H1 (cell line): ENCODE data around the gene TRIM62. TPM values are rescaled to one million over a fixed set of nuclear protein-coding genes. Genes with fewer than 3 reads are reported as not detected.
A peak's percentile ranks its signal among the peaks of the same experiment; 100 is the strongest.

Source experiments
- CTCF ChIA-PET: fragments of 300-600 bp; sonication (Branson Sonifier 250); formaldehyde crosslinking; loops from one replicate; lab custom pipeline; 2021; ENCODE audit not compliant: partially characterized antibody; lab: Charles Lee
- POLR2A ChIA-PET: fragments of 300-600 bp; sonication (Branson Sonifier 250); formaldehyde crosslinking; loops from one replicate; lab custom pipeline; 2021; ENCODE audit warnings: inconsistent platforms; ENCODE audit not compliant: partially characterized antibody; lab: Charles Lee
- DNase-seq, 2 experiments: peaks; one replicate each; pipeline versions ENCODE4 v3.0.0 to v3.0.0-alpha.2; 2010 to 2022; ENCODE audit warnings: low spot score in 2 of 2, low read depth in 1 of 2, mixed read lengths in 1 of 2
- FAIRE-seq: peaks from 2 replicates; lab custom pipeline; 2011; peaks lifted over from hg19 to GRCh38; lab: Jason Lieb, UNC
- H2AFZ ChIP-seq: 2 replicates; pipeline ENCODE4 v1.8.1; 2012; ENCODE audit warnings: low read length, inconsistent platforms
- H2AK5ac ChIP-seq: 2 replicates; pipeline ENCODE4 v1.6.1; 2013; ENCODE audit warnings: low read depth, low read length
- H2BK120ac ChIP-seq: replicated peaks from 2 replicates; pipeline ENCODE3; 2013; ENCODE audit warnings: low read depth, low read length, inconsistent platforms
- H2BK12ac ChIP-seq: 2 replicates; pipeline ENCODE4 v1.6.1; 2013; ENCODE audit warnings: low read depth, low read length
- H2BK15ac ChIP-seq: 2 replicates; pipeline ENCODE4 v1.6.1; 2013; ENCODE audit warnings: low read length
- H2BK20ac ChIP-seq: 2 replicates; pipeline ENCODE4 v1.6.1; 2013; ENCODE audit warnings: low read length
- H2BK5ac ChIP-seq: 2 replicates; pipeline ENCODE4 v1.6.1; 2013; ENCODE audit warnings: low read depth, low read length
- H3K14ac ChIP-seq: 2 replicates; pipeline ENCODE4 v1.6.1; 2013; ENCODE audit warnings: inconsistent platforms; ENCODE audit not compliant: insufficient read length
- H3K18ac ChIP-seq: 2 replicates; pipeline ENCODE4 v1.6.1; 2013; ENCODE audit warnings: low read length; ENCODE audit errors: extremely low read depth
- H3K23ac ChIP-seq: 2 replicates; pipeline ENCODE4 v1.6.1; 2013; ENCODE audit warnings: inconsistent platforms; ENCODE audit not compliant: insufficient read length
- H3K23me2 ChIP-seq: 2 replicates; pipeline ENCODE4 v1.6.1; 2013; ENCODE audit warnings: low read depth, low read length
- H3K27ac ChIP-seq: 2 replicates; pipeline ENCODE4 v1.6.1; 2011; ENCODE audit warnings: low read depth, low read length, inconsistent platforms
- H3K27me3 ChIP-seq, 4 experiments: replicated peaks in 1 of 4; 1 replicate in 1 of 4; 2 replicates in 3 of 4; pipeline versions ENCODE4 v1.6.1 to v1.8.1; 2011 to 2013; ENCODE audit warnings: low read length in 3 of 4, mild to moderate bottlenecking in 3 of 4, inconsistent platforms in 2 of 4, mixed read lengths in 2 of 4, moderate library complexity in 1 of 4; ENCODE audit not compliant: control insufficient read depth in 3 of 4, insufficient read depth in 3 of 4; ENCODE audit errors: extremely low read depth in 1 of 4
- H3K36me3 ChIP-seq, 4 experiments: 2 replicates each; pipeline versions ENCODE4 v1.6.1 to v1.8.1; 2011 to 2013; ENCODE audit warnings: mild to moderate bottlenecking in 4 of 4, low read length in 3 of 4, moderate library complexity in 2 of 4, control low read depth in 1 of 4, inconsistent platforms in 1 of 4; ENCODE audit not compliant: insufficient read depth in 4 of 4, control insufficient read depth in 2 of 4
- H3K4ac ChIP-seq: replicated peaks from 2 replicates; pipeline ENCODE3; 2013; ENCODE audit warnings: low read length, low read depth, mixed read lengths, inconsistent platforms; ENCODE audit not compliant: insufficient read length
- H3K4me1 ChIP-seq, 4 experiments: replicated peaks in 1 of 4; 1 replicate in 1 of 4; 2 replicates in 3 of 4; pipeline versions ENCODE4 v1.6.1 to v1.8.1; 2011 to 2013; ENCODE audit warnings: low read length in 3 of 4, inconsistent platforms in 2 of 4, mixed read lengths in 1 of 4; ENCODE audit not compliant: insufficient read depth in 4 of 4, control insufficient read depth in 3 of 4
- H3K4me2 ChIP-seq, 2 experiments: 2 replicates each; pipeline versions ENCODE4 v1.6.1 to v1.8.1; 2011 to 2013; ENCODE audit warnings: low read depth in 2 of 2, low read length in 2 of 2, control low read depth in 1 of 2, inconsistent platforms in 1 of 2, mild to moderate bottlenecking in 1 of 2; ENCODE audit not compliant: insufficient read depth in 1 of 2
- H3K4me3 ChIP-seq, 4 experiments: fragments of 200-600, 300-600 bp in 1 of 4; sonication (generic), shearing (Covaris generic), sonication (Bioruptor Twin) in 1 of 4; 2 replicates each; pipeline versions ENCODE4 v1.5.1 to v1.8.1; 2011 to 2016; ENCODE audit warnings: low read length in 4 of 4, low read depth in 3 of 4, control low read depth in 2 of 4, inconsistent platforms in 2 of 4, mild to moderate bottlenecking in 2 of 4, mixed read lengths in 1 of 4, moderate library complexity in 1 of 4; ENCODE audit not compliant: insufficient read depth in 2 of 4; ENCODE audit errors: extremely low read depth in 1 of 4
- H3K56ac ChIP-seq: replicated peaks from 2 replicates; pipeline ENCODE3; 2013; ENCODE audit warnings: low read depth, mild to moderate bottlenecking, mixed read lengths, low read length, inconsistent platforms; ENCODE audit not compliant: insufficient read length
- H3K79me1 ChIP-seq: 2 replicates; pipeline ENCODE4 v1.6.1; 2013; ENCODE audit warnings: low read depth, low read length, control low read depth
- H3K79me2 ChIP-seq, 2 experiments: 2 replicates each; pipeline versions ENCODE4 v1.6.1 to v1.8.1; 2012 to 2013; ENCODE audit warnings: low read length in 2 of 2, mild to moderate bottlenecking in 2 of 2, inconsistent platforms in 1 of 2; ENCODE audit not compliant: insufficient read depth in 2 of 2, control insufficient read depth in 1 of 2
- H3K9ac ChIP-seq, 4 experiments: replicated peaks in 1 of 4; 1 replicate in 1 of 4; 2 replicates in 3 of 4; pipeline versions ENCODE4 v1.6.1 to v1.8.1; 2011 to 2013; ENCODE audit warnings: low read depth in 3 of 4, low read length in 3 of 4, control low read depth in 2 of 4, mild to moderate bottlenecking in 2 of 4, moderate library complexity in 2 of 4, inconsistent platforms in 1 of 4; ENCODE audit errors: extremely low read depth in 1 of 4
- H3K9me3 ChIP-seq, 2 experiments: 2 replicates each; pipeline versions ENCODE4 v1.6.1 to v1.8.1; 2012 to 2013; ENCODE audit warnings: mild to moderate bottlenecking in 2 of 2, moderate library complexity in 2 of 2, control low read depth in 1 of 2, inconsistent platforms in 1 of 2, low read depth in 1 of 2, low read length in 1 of 2, mixed read lengths in 1 of 2; ENCODE audit not compliant: insufficient read depth in 2 of 2
- H4K20me1 ChIP-seq, 2 experiments: replicated peaks in 1 of 2; 2 replicates each; pipeline versions ENCODE3 to v1.8.1; 2011 to 2013; ENCODE audit warnings: inconsistent platforms in 2 of 2, low read length in 2 of 2, mild to moderate bottlenecking in 1 of 2; ENCODE audit not compliant: insufficient read depth in 2 of 2, control insufficient read depth in 1 of 2
- H4K5ac ChIP-seq: 2 replicates; pipeline ENCODE4 v1.6.1; 2013; ENCODE audit warnings: low read length, low read depth, mixed read lengths, inconsistent platforms; ENCODE audit not compliant: insufficient read length
- H4K8ac ChIP-seq: 2 replicates; pipeline ENCODE4 v1.8.0; 2013; ENCODE audit warnings: mild to moderate bottlenecking, moderate library complexity, low read length, inconsistent platforms; ENCODE audit not compliant: insufficient read depth; ENCODE audit errors: extremely low read depth
- H4K91ac ChIP-seq: replicated peaks from 2 replicates; pipeline ENCODE3; 2013; ENCODE audit warnings: low read length, mixed read lengths, inconsistent platforms; ENCODE audit not compliant: insufficient read length
- ASH2L ChIP-seq: fragments of 200-600, 300-600 bp; sonication (generic); IDR thresholded peaks from one replicate; pipeline ENCODE4 v1.7.1; 2017; ENCODE audit warnings: low read length
- ATF2 ChIP-seq: IDR thresholded peaks from 2 replicates; pipeline ENCODE4 v1.6.1; 2012; ENCODE audit warnings: low read length, inconsistent platforms
- CBX8 ChIP-seq: fragments of 300-800, 300-1000 bp; sonication (generic); IDR thresholded peaks from 2 replicates; pipeline ENCODE4 v1.7.1; 2016; ENCODE audit warnings: low read depth, low read length, borderline replicate concordance
- EZH2 ChIP-seq: fragments of 200-600 bp; sonication (generic); IDR thresholded peaks from 2 replicates; pipeline ENCODE4 v1.7.1; 2012; ENCODE audit warnings: low read depth, mild to moderate bottlenecking, moderate library complexity, low read length, inconsistent platforms; ENCODE audit not compliant: severe bottlenecking
- KDM4A ChIP-seq: IDR thresholded peaks from one replicate; pipeline ENCODE4 v1.7.1; 2012; ENCODE audit warnings: low read depth, mild to moderate bottlenecking, moderate library complexity, low read length, inconsistent platforms; ENCODE audit not compliant: severe bottlenecking
- MAFK ChIP-seq: IDR thresholded peaks from 2 replicates; pipeline ENCODE4 v1.6.1; 2012; ENCODE audit warnings: low read depth, mild to moderate bottlenecking, improper control_type of control experiment, low read length
- NRF1 ChIP-seq: IDR thresholded peaks from 2 replicates; pipeline ENCODE4 v1.6.1; 2011; ENCODE audit warnings: mild to moderate bottlenecking, low read depth, low read length, improper control_type of control experiment
- POU5F1 ChIP-seq: IDR thresholded peaks from 2 replicates; pipeline ENCODE4 v1.6.1; 2011; ENCODE audit warnings: low read depth, mild to moderate bottlenecking, low read length, moderate library complexity
- TEAD4 ChIP-seq: IDR thresholded peaks from 2 replicates; pipeline ENCODE4 v1.6.1; 2012; ENCODE audit warnings: low read depth, low read length, inconsistent platforms, mixed read lengths
- YY1 ChIP-seq: IDR thresholded peaks from 2 replicates; pipeline ENCODE4 v1.6.1; 2011; ENCODE audit warnings: low read depth, mild to moderate bottlenecking, low read length
- WGBS, 2 experiments: shearing (Covaris generic) in 1 of 2; methylation state at CpG; one replicate each; pipeline versions ENCODE4 v1.1.6 to v1.1.7; 2013 to 2015; ENCODE audit warnings: low lambda C conversion rate in 2 of 2, mixed read lengths in 2 of 2, inconsistent platforms in 1 of 2, low coverage in 1 of 2, missing lambda C conversion rate in 1 of 2; ENCODE audit not compliant: insufficient replicate concordance in 2 of 2, insufficient coverage in 1 of 2, insufficient read length in 1 of 2; ENCODE audit errors: extremely low coverage in 1 of 2, missing lambda C conversion rate in 1 of 2; 5-methylcytosine and 5-hydroxymethylcytosine counted together
- polyA plus RNA-seq, 7 experiments: library from polyadenylated mRNA; depleted of rRNA in 3 of 7; stranded (reverse) in 5 of 7; unstranded in 2 of 7; fragments of >200 nt in 5 of 7; fragments of 200-250 nt in 2 of 7; gene quantifications; 1 replicate in 5 of 7; 2 replicates in 1 of 7; 4 replicates in 1 of 7; pipeline versions ENCODE4 v1.2.1 to v1.2.3, GENCODE V29; 2011 to 2013; ENCODE audit warnings: missing spikeins in 2 of 7, mixed read lengths in 2 of 7
- total RNA-seq: library from RNA; stranded (reverse); fragmentation: NEBNext Ultra II Directional; extraction: Animal tissue kit (Norgen Biotek cat#: 25700); gene quantifications from 2 replicates; pipeline ENCODE4 v1.2.1, GENCODE V29; 2021

Gene TRIM62
- total and polyA plus RNA-seq, 2 of the 8 experiments (the other 6 are each of a cell fraction or from before 2014, with no cell fraction given), result 6.3 to 10.8 TPM

GRCh38 chr1:33170351-33171274 is 11.2 kb downstream of the TRIM62 start:
- Histone ChIP-seq H3K4ac (no peak overlapping the region), H3K18ac (no peak overlapping the region), H4K91ac (no peak overlapping the region), H3K23me2 (no peaks in the 10 kb centered on the region; the same call in 1 of the 2 replicates), H3K4me1 (peaks cover 0 to 10% (median 6%) of the 10 kb centered on the region in 4 experiments; a peak in 6 of 7 replicates), H2BK120ac (no peak overlapping the region), H2BK5ac (no peak overlapping the region), H3K27me3 (no peaks in the 10 kb centered on the region), H2BK15ac (peak overlapping the region; percentile 34; the same call in 1 of the 2 replicates), H2BK20ac (no peak overlapping the region), H3K23ac (no peak overlapping the region), H3K79me2 (no peaks in the 10 kb centered on the region; a peak in 1 of 4 replicates), H2AK5ac (no peak overlapping the region), H3K79me1 (no peaks in the 10 kb centered on the region), H4K8ac (no peak overlapping the region; the same call in 1 of the 2 replicates), H3K27ac (no peak overlapping the region), H3K9ac (no peak overlapping the region), H2AFZ (no peak overlapping the region), H3K9me3 (no peaks in the 10 kb centered on the region), H4K20me1 (peaks cover 0 to 4% of the 10 kb centered on the region in 2 experiments), H3K36me3 (peaks cover 0 to 3% (median 0%) of the 10 kb centered on the region in 4 experiments; a peak in 1 of 8 replicates), H3K4me2 (no peak overlapping the region), H2BK12ac (no peak overlapping the region), H4K5ac (no peak overlapping the region), H3K56ac (no peak overlapping the region), H3K4me3 (no peak overlapping the region), H3K14ac (no peak overlapping the region)
- FAIRE-seq, result no peak
- POLR2A ChIA-PET, result interaction anchor here (1.6 kb wide), 1 partner anchor 13 kb away, joined by 3 read pairs; no protein-coding TSS in a partner anchor
- CTCF ChIA-PET, result interaction anchor here (1.4 to 3.2 kb wide), 6 partner anchors 21 to 85 kb away, joined by 3 to 14 read pairs (median 5); no protein-coding TSS in a partner anchor
- WGBS, 2 experiments, result 84% methylated on average over 12 of the region's 13 CpGs; no CpG with 5 or more reads in 1 of the 2 experiments
- DNase-seq, result no peak
- TF ChIP-seq YY1 (no peak), EZH2 (no peak), MAFK (no peak), CBX8 (no peak), NRF1 (no peak), KDM4A (no peak), ASH2L (no peak), POU5F1 (no peak), TEAD4 (no peak), ATF2 (no peak)
